ENCODE results near the gene ZNF77.
A peak's percentile ranks its signal among the peaks of the same experiment; 100 is the strongest.
"Not testable (repeated sequence)": the region's sequence is repeated elsewhere in the genome, so short reads cannot be mapped to it uniquely, and the experiment has no call there.

The ZNF77 gene

GRCh38 chr19:2977746-2978138 lies 33.0 kb upstream of the ZNF77 start:
- no peak overlapping the region for H3K27ac Mint-ChIP-seq
- H3K4me3 Mint-ChIP-seq, result peak overlapping the region; percentile 97 to 99
- DNase-seq, result peak in 1 of 2 donors; percentile 16

DNA sequence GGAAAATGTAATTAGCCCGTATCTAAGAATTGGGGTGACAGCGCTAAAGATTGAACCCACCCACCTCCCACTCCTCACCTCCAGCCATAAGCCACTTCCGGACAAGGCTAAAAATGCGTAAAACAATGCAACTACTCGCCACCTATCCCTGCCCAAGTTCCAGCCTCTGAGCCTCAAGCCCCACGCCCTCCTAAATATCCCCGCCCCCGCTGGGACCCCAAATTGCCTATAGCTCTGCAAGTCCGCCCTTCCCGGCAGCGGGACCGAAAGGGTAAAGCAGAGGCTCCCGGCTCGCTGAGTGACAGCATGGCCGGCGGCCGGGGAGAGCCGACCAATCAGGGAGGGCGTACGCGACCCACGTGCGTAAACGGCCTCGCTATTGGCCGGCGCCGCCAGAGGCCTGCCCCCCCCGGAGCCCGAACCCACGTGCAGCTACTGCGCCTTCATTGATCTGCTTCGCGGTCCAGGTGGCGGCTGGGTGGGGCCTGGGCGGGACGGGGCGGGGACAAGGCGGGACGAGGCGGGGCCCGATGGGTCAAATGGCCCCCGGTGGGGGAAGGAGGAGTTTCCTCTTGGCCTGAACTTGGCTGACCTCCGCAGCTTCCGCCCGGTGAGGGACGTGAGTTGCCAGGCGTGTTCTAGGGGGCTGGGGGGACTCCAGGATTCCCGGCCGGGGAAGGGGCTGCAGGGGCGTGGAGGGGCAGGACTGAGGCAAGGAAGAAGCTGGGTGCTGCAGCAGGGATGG lies 32.4 kb upstream of the ZNF77 start, which contains the start of gene TLE6:
Gene TLE6, plus strand, starts transcription at position 564 of the 745 bp plus-strand sequence. CDS start 670 bp downstream, outside the sequence.
- peak; percentile 99 for ATAC-seq
- peaks cover 24% of the 10 kb centered on the region for H3K27me3 Mint-ChIP-seq
- DNase-seq, result peak; percentile 94 to 96

More at GRCh38 chr19:2977746-2978138, 33.0 kb upstream of the ZNF77 start:
- peak; percentile 7 for ATAC-seq
- Mint-ChIP-seq H3K4me1 (peaks cover 32% of the 10 kb centered on the region), H3K27me3 (peaks cover 30% of the 10 kb centered on the region), H3K9me3 (no peaks in the 10 kb centered on the region)

GRCh38 chr19:2976609-2977000 lies 31.8 kb upstream of the ZNF77 start:
- H3K27ac Mint-ChIP-seq, result no peak overlapping the region
- H3K4me1 Mint-ChIP-seq, result peaks cover 32% of the 10 kb centered on the region
- peaks cover 19% of the 10 kb centered on the region for H3K27me3 Mint-ChIP-seq
- no peak for ATAC-seq
- DNase-seq, result no peak
- no peaks in the 10 kb centered on the region for H3K9me3 Mint-ChIP-seq
- H3K4me3 Mint-ChIP-seq, result peak overlapping the region; percentile 97 to 99

More for the DNA sequence above, 32.4 kb upstream of the ZNF77 start, which contains the start of gene TLE6:
- Mint-ChIP-seq H3K27ac (peak within 1 kb of the TSS; percentile 95 to 96), H3K4me3 (peak within 1 kb of the TSS; percentile 97 to 99), H3K9me3 (no peaks in the 10 kb centered on the region), H3K4me1 (peaks cover 32% of the 10 kb centered on the region)

GRCh38 chr19:2974342-2975041 lies 29.7 kb upstream of the ZNF77 start:
- Mint-ChIP-seq H3K27me3 (peaks cover 14% of the 10 kb centered on the region), H3K4me3 (no peak overlapping the region), H3K27ac (peak overlapping the region in 1 of 2 donors; percentile 49), H3K4me1 (peaks cover 32% of the 10 kb centered on the region), H3K9me3 (no peaks in the 10 kb centered on the region)
- DNase-seq, result peak in 1 of 2 donors; percentile 16
- ATAC-seq, result no peak

- no peak for ATAC-seq
- H3K27me3 Mint-ChIP-seq, result peaks cover 14% of the 10 kb centered on the region
- DNase-seq, result no peak
- H3K4me3 Mint-ChIP-seq, result no peak overlapping the region
- H3K9me3 Mint-ChIP-seq, result no peaks in the 10 kb centered on the region
- H3K4me1 Mint-ChIP-seq, result peaks cover 32% of the 10 kb centered on the region
- H3K27ac Mint-ChIP-seq, result no peak overlapping the region
These were observed 28.5 kb upstream of the ZNF77 start for GRCh38 chr19:2973229-2973628.

- Mint-ChIP-seq H3K9me3 (no peaks in the 10 kb centered on the region), H3K27me3 (peaks cover 14% of the 10 kb centered on the region), H3K4me1 (peaks cover 12% of the 10 kb centered on the region), H3K27ac (no peak overlapping the region), H3K4me3 (no peak overlapping the region)
- no peak for ATAC-seq
- no peak for DNase-seq
These were observed 25.5 kb upstream of the ZNF77 start for GRCh38 chr19:2970201-2970835.

GRCh38 chr19:2969104-2969504 lies 24.3 kb upstream of the ZNF77 start:
- DNase-seq (no peak), ATAC-seq (no peak)
- H3K27ac Mint-ChIP-seq, result peak overlapping the region in 1 of 2 donors; percentile 50
- H3K4me3 Mint-ChIP-seq, result no peak overlapping the region
- no peaks in the 10 kb centered on the region for H3K9me3 Mint-ChIP-seq
- peaks cover 1% of the 10 kb centered on the region for H3K4me1 Mint-ChIP-seq
- H3K27me3 Mint-ChIP-seq, result peaks cover 7% of the 10 kb centered on the region

- H3K9me3 Mint-ChIP-seq, result no peaks in the 10 kb centered on the region
- no peak for ATAC-seq
- no peak for DNase-seq
- H3K27me3 Mint-ChIP-seq, result no peaks in the 10 kb centered on the region
- no peak overlapping the region for H3K27ac Mint-ChIP-seq
- H3K4me3 Mint-ChIP-seq, result no peak overlapping the region
- H3K4me1 Mint-ChIP-seq, result no peaks in the 10 kb centered on the region
These were observed 23.2 kb upstream of the ZNF77 start for GRCh38 chr19:2967972-2968371.

DNA sequence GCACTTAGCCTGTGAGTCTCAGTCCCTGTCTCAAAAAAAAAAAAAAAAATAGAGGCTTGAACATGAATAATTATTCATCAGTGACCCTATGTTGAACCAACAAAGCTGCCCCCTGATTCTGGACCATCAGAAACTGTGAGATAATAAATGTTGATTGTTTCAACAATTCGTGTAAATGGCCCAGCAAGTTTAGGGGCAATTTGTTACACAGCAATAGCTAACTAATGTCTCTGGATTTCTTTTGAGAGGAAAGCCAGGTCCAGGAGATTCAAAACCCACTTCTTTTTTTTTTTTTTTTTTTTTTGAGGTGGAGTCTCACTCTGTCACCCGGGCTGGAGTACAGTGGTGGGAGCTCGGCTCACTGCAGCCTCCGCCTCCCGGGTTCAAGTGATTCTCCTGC lies 20.1 kb upstream of the ZNF77 start:
- Mint-ChIP-seq H3K27ac (no peak overlapping the region), H3K4me3 (no peak overlapping the region), H3K27me3 (no peaks in the 10 kb centered on the region), H3K4me1 (no peaks in the 10 kb centered on the region), H3K9me3 (no peaks in the 10 kb centered on the region)
- DNase-seq (no peak), ATAC-seq (no peak)

DNA sequence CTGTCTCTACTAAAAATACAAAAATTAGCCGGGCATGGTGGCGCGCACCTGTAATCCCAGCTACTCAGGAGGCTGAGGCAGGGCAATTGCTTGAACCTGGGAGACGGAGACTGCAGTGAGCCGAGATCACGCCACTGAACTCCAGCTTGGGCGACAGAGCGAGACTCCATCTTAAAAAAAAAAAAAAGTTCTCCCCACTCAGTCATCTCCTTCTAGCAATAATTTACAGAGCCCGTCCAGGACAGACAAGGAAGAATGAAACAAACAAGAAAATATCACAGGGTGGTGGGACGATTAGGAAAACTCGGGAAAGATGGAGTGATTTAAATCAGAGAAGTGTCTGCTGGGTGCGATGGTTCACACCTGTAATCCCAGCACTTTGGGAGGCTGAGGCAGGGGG lies 18.9 kb upstream of the ZNF77 start:
- not testable (repeated sequence) for H3K4me1 Mint-ChIP-seq, H3K9me3 Mint-ChIP-seq, H3K27me3 Mint-ChIP-seq, H3K27ac Mint-ChIP-seq, DNase-seq, ATAC-seq, H3K4me3 Mint-ChIP-seq

DNA sequence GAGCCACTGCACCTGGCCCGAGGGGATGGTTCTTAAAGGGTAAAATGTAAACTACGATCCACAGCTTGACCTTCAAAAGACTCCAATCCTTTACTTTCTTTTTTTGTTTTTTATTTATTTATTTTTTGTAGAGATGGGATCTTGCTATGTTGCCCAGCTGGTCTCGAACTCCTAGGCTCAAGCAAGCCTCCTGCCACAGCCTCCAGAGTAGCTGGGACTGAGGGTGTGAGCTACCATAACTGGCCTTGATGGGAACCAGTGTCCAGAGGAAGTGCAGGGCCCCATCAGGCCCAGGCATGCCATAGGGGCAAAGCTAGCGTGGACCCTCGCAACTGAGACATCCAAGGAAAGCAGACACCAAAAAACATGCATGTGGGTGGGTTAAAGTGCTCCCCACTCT lies 18.4 kb upstream of the ZNF77 start:
- Mint-ChIP-seq H3K27ac (no peak overlapping the region), H3K4me3 (no peak overlapping the region), H3K27me3 (no peaks in the 10 kb centered on the region), H3K4me1 (no peaks in the 10 kb centered on the region), H3K9me3 (no peaks in the 10 kb centered on the region)
- DNase-seq (no peak), ATAC-seq (no peak)

DNA sequence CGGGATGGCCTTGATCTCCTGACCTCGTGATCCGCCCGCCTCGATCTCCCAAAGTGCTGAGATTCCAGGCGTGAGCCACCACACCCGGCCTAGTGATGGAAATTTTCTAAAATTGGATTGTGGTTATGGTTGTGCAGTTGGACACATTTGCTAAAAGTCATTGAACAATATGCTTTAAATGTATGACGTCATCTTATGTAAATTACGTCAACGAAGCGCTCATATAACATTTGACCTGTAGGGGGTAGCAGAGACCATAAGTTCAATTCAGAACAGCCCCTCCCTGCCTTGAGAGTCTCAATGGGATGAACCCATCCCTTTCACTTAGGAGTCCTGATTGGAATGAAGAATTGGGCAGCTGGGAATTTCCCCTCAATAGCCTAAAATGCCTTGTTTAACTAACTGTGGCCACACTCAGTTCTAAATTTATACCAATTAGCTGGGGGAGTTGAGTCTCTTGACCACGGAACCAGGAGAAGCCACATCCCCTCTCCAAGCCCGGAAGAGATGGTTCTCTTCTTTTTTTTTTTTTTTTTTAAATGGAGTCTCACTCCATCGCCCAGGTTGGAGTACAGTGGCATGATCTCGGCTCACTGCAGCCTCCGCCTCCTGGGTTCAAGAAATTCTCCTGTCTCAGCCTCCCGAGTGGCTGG lies 17.4 kb upstream of the ZNF77 start:
- no peak overlapping the region for H3K27ac Mint-ChIP-seq
- ATAC-seq, result peak; percentile 76
- H3K9me3 Mint-ChIP-seq, result no peaks in the 10 kb centered on the region
- H3K27me3 Mint-ChIP-seq, result no peaks in the 10 kb centered on the region
- peak; percentile 49 to 65 for DNase-seq
- peak overlapping the region in 1 of 2 donors; percentile 63 for H3K4me3 Mint-ChIP-seq
- H3K4me1 Mint-ChIP-seq, result no peaks in the 10 kb centered on the region

- no peaks in the 10 kb centered on the region for H3K9me3 Mint-ChIP-seq
- H3K27ac Mint-ChIP-seq, result no peak overlapping the region
- no peak for DNase-seq
- ATAC-seq, result no peak
- no peak overlapping the region for H3K4me3 Mint-ChIP-seq
- H3K27me3 Mint-ChIP-seq, result no peaks in the 10 kb centered on the region
- H3K4me1 Mint-ChIP-seq, result no peaks in the 10 kb centered on the region
These were observed 15.3 kb upstream of the ZNF77 start for GRCh38 chr19:2960120-2960519.

- Mint-ChIP-seq H3K9me3 (no peaks in the 10 kb centered on the region), H3K27ac (no peak overlapping the region), H3K27me3 (no peaks in the 10 kb centered on the region), H3K4me3 (no peak overlapping the region), H3K4me1 (no peaks in the 10 kb centered on the region)
- no peak for DNase-seq
- ATAC-seq, result no peak
These were observed 12.4 kb upstream of the ZNF77 start for GRCh38 chr19:2957160-2957559.

- Mint-ChIP-seq H3K4me1 (peaks cover 13% of the 10 kb centered on the region), H3K27ac (no peak overlapping the region), H3K4me3 (no peak overlapping the region), H3K27me3 (no peaks in the 10 kb centered on the region), H3K9me3 (no peaks in the 10 kb centered on the region)
- no peak for DNase-seq
- ATAC-seq, result no peak
These were observed 8.2 kb upstream of the ZNF77 start for GRCh38 chr19:2952953-2953481.
